CD4-positive, alpha-beta T cell treated with Interleukin-6 for 4 hours (primary cell): Measurements from ENCODE around the gene ARHGEF1.
A peak's percentile ranks its signal among the peaks of the same experiment; 100 is the strongest.
"Not testable (repeated sequence)": the region's sequence is repeated elsewhere in the genome, so short reads cannot be mapped to it uniquely, and the experiment has no call there.

Source experiments
- DNase-seq: peaks from one replicate; pipeline ENCODE4 v3.0.0-alpha.2; 2020; ENCODE audit warnings: mixed read lengths

Gene ARHGEF1

GRCh38 chr19:41906916-41907680, 24.1 kb downstream of the ARHGEF1 start:
- DNase-seq: no peak

DNA sequence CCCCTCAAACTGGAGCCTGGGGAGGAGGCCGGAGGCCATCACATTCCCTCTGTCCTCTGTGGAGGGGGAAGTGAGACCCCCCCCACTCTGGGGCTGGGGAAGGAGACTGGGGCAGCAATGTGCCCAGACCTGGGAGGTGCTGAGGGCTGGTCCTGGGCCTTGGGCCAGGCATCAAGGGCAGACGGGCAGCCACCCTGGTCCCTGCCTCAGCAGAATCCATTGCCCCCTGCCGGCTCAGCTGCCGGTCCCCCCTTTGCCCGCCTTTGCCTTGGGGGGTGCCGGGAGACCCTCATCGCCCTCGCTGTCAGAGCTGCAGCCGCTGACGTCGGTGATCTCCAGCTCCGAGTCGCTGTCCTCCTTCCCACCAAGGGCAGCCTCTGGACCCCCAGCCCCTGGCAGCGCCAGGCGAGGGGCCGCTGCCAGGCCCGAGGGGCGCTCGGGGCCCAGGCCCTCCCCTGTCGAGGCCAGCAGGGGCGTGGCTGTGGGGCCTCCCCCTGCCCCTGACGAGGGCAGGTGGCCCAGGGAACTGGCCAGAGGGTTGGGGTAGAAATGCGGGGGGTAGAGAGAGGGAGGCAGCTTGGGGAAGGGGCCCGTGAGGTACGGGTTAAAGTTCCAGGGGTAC, 25.1 kb downstream of the ARHGEF1 start:
- DNase-seq: no peak

DNA sequence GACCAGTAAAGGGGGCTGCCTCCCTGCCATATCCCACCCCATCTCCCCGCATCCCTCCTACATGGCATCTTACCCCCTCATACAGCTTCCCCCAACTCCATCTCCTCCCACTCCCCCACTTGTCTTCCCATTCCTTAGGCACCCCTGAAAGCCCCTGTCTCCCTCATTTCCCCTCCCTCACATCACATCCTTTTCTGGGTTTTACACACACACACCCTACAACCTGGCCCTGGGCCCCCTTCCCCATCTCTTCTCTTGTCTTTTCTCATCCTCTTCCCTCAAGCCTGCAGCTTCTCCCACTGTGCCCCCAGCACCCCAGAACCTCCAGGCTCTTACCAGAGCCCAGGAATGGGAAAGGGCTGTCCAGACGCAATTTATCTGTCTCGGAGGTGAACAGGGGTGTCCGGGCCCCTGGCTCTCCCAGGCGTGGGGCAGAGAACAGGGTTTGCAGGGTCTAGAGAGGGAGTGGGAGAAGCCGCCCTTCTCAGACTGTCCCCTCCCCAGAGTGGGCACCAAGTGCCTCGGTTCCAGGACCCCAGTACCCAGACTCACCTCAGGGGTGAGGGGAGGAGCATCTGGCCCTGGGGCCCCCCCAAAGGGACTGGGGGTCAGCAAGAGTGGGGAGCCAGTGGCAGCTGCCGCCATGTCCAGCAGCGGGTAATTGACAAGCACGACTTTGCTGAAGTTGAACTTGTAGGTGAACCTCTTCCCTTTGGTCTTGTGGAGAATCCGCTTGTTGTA, 25.9 kb downstream of the ARHGEF1 start:
- no peak for DNase-seq

GRCh38 chr19:41909706-41910105, 26.7 kb downstream of the ARHGEF1 start:
- DNase-seq: no peak

- no peak for DNase-seq
These were observed 27.4 kb downstream of the ARHGEF1 start for GRCh38 chr19:41910240-41910991.

DNA sequence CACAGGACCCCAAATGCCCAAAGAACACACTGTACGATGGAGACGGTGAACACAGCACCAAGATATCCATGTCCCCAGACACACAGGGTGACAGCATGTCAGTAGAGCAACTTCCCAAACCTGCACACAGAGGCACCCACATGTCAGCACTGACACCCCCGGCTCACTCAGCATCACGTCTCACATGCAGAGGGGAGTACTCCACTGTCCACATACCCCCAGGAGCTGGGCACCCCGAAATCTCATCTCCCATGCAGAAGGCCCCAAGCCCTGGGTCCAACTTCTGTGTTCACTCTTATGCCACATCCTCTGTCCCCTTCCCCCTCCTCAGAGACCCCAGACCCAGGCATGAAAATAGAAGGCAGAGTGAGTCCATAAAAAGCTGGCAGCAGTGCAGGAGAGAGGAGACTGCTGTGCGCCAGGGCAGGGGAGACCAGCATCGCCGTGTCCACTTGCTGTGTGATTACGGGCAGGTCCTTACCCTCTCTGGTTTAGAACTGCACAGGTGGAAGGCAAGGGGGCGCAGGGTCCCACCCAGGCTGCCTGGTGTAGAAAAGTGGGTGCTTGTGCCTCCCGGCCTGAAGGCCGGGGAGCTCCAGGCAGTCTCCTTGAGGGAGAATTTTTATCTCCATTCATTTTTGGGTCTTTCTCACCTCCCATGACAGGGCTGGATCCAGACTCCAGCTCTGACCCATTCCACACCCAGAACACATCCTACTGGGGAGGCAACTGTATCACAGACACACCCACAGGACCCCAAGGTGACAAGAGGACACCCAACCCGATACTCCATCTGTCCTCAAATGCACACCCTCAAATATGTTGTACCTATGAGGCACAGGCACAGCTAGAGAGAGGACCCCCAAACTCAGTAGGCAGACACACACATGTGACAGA, 28.3 kb downstream of the ARHGEF1 start:
- DNase-seq: peak; percentile 42

DNA sequence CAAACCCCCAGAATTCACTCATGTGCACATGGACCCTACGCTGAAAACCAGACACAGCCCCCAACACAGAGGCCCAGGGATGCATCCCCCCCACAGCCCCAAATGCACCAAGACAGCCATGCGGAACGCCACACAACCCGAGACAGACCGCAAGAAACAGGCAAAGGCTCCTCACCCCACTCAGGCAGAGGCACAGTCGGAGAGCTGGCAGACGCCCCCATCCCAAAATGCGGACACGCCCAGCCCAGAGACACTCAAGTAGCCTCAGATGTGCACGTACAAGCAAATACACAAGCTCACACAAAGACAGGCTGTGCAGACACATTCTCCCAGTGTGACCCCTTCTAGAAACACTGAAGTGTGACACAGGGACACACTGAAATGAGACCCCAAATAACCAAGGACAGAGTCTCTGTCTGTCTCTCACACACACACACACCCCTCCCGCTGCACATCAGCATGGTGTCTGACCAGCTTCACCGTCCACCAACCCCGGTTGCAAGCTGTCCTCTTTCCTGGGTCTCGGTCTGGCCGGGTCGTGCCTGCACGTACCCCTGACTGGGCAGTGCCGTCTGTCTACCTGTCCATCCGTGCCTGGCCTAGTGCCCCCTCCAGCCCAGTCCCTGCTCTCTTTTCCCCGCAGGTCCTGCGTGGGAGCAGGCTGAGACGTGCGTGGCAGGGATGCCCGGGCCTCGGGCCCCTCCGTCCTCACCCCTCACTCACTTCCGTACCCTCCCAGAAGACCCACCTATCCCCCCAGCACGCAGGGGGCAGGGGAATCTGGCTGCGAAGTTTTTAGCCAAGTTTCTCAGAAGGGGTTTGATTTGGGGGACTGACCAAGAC, 29.1 kb downstream of the ARHGEF1 start:
- DNase-seq: no peak

- DNase-seq: peak; percentile 49
These were observed 30.0 kb downstream of the ARHGEF1 start for GRCh38 chr19:41912899-41913537.

DNA sequence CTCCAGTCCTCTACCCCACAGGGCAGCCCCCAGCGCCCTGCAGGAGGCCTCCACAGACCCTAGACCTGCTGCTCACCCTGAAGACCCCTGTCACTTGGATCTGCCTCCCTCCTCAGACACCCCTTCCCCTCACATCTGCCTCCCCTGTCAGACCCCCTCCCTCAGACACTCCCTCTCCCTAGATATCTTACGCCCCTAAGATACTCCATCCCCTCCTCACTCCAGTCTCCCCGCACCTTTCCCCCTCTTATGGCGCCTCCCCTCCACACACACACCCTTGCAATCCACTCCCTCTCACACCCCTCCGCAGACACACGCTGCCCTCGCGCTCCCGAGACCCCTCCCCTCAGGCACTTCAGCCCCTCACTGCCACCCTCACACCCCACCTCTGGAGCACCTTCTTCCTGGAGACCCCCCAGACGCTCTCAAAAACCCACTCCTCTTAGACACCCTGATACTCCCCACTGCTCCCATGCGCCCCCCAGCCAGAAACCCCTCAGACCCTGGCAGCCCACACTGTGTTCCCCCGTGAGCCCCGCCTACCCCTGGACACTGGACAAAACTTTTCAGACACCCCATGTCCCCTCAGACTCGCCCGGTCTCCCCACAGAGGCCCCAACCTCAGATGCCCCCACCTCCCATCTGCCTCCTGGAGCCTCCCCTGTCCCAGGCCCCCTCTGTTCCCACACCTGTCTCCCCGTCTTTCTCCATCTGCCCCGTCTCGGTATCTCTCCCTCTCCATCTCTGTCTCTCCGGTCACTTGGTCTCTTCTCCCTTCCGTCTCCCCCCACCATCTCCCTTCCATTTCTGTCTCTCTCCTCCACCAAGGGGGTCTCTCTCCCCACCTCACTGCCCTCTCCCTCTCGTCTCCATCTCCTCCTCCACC, 30.8 kb downstream of the ARHGEF1 start:
- no peak for DNase-seq

DNA sequence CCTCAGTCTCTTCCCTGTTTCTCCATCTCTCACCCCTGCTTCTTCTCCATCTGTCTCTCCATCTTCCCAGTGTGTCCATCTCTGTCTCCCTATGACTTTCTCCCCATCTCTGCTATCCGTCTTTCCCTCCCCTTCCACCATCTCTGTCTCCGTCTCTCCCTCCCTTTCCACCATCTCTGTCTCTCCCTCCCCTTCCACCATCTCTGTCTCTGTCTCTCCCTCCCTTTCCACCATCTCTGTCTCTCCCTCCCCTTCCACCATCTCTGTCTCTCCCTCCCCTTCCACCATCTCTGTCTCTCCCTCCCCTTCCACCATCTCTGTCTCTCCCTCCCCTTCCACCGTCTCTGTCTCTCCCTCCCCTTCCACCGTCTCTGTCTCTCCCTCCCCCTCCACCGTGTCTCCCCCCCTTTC, 31.4 kb downstream of the ARHGEF1 start:
- DNase-seq: not testable (repeated sequence)

DNA sequence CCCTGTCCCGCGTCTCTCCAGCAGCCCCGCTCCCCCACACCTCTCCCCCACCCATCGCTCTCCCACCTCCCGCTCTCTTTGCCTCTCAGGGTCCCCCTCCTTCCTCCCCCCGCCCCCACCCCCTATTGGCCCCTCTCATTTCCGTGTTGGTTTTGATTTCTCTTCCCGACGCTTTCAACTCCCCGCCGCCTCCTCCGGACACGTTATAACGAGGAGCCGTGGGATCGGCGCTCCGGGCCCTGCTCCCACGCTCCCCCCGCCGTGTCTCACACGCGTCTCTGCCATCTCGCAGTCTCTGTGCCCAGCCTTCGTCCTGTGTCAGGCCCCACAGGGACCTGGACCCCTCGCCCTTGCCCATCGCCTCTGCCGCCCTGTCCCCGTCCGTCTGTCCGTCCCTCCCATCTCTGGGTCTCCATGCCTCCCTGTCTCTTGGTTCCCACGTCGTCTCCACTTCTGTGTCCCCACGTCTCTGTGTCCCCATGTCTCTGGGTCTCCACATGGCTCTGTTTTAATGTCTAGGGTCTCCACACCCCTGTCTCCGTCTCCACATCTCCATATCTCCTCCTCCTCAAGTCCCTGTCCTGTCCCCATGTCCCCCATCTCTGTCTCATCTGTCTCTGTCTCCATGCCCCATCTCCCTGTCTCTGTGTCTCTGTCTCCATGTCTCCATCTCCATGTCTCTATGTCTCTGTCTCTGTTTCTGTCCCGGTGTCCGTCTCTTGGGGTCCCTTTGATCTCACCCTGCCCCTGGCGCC, 32.2 kb downstream of the ARHGEF1 start:
- peak; percentile 35 for DNase-seq

GRCh38 chr19:41915776-41916414, 32.9 kb downstream of the ARHGEF1 start:
- DNase-seq: peak; percentile 35

DNA sequence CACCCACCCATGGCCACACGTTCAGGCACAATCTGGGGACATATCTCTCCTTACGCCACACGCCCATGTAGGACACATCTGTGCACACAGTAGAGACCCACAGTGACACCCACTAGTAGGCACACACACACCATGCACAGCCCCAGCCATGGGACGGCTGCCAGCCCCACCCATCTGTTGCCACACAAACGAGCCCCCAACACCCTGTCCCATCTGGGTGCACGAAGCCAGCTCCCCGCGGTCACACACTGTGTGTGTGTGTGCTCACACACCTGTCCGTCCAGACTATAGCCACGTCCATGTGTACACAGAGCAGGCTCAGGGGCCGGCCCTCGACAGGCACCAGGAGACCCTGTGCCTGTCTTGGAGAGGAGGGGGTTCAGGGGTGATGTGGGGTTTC, 34.7 kb downstream of the ARHGEF1 start:
- no peak for DNase-seq

DNA sequence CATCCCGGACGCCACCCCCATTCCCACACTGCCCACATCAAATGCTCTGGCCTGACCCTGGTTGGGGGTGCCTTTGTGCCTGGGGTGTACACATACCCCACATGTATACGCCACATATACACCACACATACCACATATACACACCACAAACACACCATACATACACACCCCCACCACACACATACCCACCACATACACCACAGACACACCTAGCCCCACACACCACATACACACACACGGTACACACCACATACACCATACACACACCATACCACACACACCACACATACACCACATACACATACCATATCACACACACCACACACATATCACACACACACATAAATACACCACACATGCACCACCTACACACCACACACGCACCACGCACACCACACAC, 35.1 kb downstream of the ARHGEF1 start:
- DNase-seq: no peak

DNA sequence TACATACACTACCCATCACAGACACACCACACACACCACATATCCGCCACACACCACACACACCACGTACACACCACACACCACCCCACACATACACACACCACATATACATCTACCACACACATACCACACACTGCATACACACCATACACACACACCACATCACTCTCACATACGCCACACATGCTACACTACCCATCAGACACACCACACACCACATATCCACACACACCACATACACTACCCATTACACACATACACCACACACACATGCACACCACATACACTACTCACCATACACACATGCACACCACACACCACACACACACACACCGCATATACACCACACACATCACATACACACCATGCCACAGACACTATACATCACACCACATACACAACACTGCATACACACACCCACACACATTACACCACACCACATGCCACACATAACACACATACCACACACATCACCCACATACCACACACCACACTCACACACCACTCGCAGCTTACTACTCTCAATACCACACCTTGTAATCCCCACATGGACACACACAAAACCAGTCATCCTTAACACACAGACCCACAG, 35.8 kb downstream of the ARHGEF1 start:
- DNase-seq: no peak

DNA sequence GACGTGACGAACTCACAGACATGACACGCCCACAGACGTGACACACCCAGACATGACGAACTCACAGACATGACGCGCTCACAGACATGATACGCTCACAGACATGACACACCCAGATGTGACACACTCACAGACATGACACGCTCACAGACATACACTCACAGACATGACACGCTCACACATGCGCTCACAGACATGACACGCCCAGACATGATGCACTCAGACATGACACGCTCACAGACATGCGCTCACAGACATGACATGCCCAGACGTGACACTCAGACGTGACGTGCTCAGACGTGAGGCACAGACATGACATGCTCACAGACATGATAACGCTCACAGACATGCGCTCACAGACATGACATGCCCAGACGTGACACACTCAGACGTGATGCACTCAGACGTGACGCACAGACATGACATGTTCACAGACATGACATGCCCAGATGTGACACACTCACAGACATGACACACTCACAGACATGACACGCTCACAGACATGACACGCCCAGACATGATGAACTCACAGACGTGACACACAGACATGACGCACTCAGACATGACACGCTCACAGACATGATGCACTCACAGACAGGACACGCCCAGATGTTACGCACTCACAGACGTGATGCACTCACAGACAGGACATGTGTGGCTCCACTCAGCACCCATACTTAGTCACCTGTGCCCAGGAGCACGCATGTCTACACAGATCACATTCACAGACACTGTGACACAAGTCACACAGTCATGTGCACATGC, 37.1 kb downstream of the ARHGEF1 start:
- DNase-seq: no peak
